CD4-positive, CD25-positive, alpha-beta regulatory T cell (primary cell): ENCODE results near the gene MCEMP1. TPM values are rescaled to one million over a fixed set of nuclear protein-coding genes. Genes with fewer than 3 reads are reported as not detected.

ENCODE experiments used
- ATAC-seq, 2 donors: fragments of 150-1000 bp; cut with Tn5 transposase; one replicate each; pipeline ENCODE4 v1.10.0; 2021; ENCODE audit warnings: low read depth in 2 of 2, moderate number of reproducible peaks in 2 of 2, moderate library complexity in 1 of 2
- DNase-seq, 3 donors: peaks; one replicate each; pipeline versions ENCODE4 v3.0.0 to v3.0.0-alpha.2; 2012 to 2022; ENCODE audit warnings: mixed read lengths in 1 of 3
- H3K27ac ChIP-seq: one replicate; pipeline ENCODE4 v1.7.0; 2013; ENCODE audit warnings: mild to moderate bottlenecking, low read length; ENCODE audit not compliant: insufficient read depth, poor library complexity, severe bottlenecking
- H3K27me3 ChIP-seq: one replicate; pipeline ENCODE4 v1.7.0; 2013; ENCODE audit warnings: low read length; ENCODE audit not compliant: control insufficient read depth, insufficient read depth
- H3K36me3 ChIP-seq: one replicate; pipeline ENCODE4 v1.7.0; 2013; ENCODE audit warnings: mild to moderate bottlenecking, low read length, moderate library complexity; ENCODE audit not compliant: control insufficient read depth, insufficient read depth
- H3K4me1 ChIP-seq: 2 replicates; pipeline ENCODE4 v1.7.0; 2013; ENCODE audit warnings: mild to moderate bottlenecking, low read length; ENCODE audit not compliant: insufficient read depth, control insufficient read depth, poor library complexity, severe bottlenecking
- H3K4me3 ChIP-seq: one replicate; pipeline ENCODE4 v1.7.0; 2013; ENCODE audit warnings: low read depth, mild to moderate bottlenecking, low read length, moderate library complexity
- H3K9me3 ChIP-seq, 2 experiments: 1 replicate in 1 of 2; 2 replicates in 1 of 2; pipeline ENCODE4 v1.7.0; 2013; ENCODE audit warnings: low read length in 2 of 2, mild to moderate bottlenecking in 1 of 2, moderate library complexity in 1 of 2; ENCODE audit not compliant: control insufficient read depth in 2 of 2
- H3K27ac Mint-ChIP-seq, 3 donors: one replicate each; pipeline ENCODE4 v1.8.0; 2020 to 2022; ENCODE audit warnings: mild to moderate bottlenecking in 3 of 3, mixed read lengths in 3 of 3, moderate library complexity in 2 of 3
- H3K27me3 Mint-ChIP-seq: one replicate; pipeline ENCODE4 v1.8.0; 2022; ENCODE audit warnings: mild to moderate bottlenecking, mixed read lengths
- H3K36me3 Mint-ChIP-seq: one replicate; pipeline ENCODE4 v1.8.0; 2020; ENCODE audit warnings: mixed read lengths
- H3K4me1 Mint-ChIP-seq, 4 donors: one replicate each; pipeline ENCODE4 v1.8.0; 2020 to 2022; ENCODE audit warnings: mixed read lengths in 4 of 4, mild to moderate bottlenecking in 1 of 4
- H3K4me3 Mint-ChIP-seq, 4 donors: one replicate each; pipeline ENCODE4 v1.8.0; 2020 to 2022; ENCODE audit warnings: mild to moderate bottlenecking in 4 of 4, mixed read lengths in 4 of 4, moderate library complexity in 3 of 4
- H3K9me3 Mint-ChIP-seq, 7 donors: one replicate each; pipeline ENCODE4 v1.8.0; 2020 to 2022; ENCODE audit warnings: mixed read lengths in 7 of 7, mild to moderate bottlenecking in 3 of 7, moderate library complexity in 2 of 7
- polyA plus RNA-seq, 4 donors: library from polyadenylated mRNA; unstranded; fragments of 300-500 nt; fragmentation: Illumina TruSeq; gene quantifications; one replicate each; pipeline ENCODE4 v1.2.3, GENCODE V29; 2021
- total RNA-seq: library from RNA; stranded (reverse); gene quantifications from one replicate; pipeline ENCODE4 v1.2.3, GENCODE V29; 2022

Gene MCEMP1
- total and polyA plus RNA-seq, 5 donors from 2014 or later = 0.59 TPM; not detected in 4

GRCh38 chr19:7677669-7678311 is 900 bp downstream of the MCEMP1 start:
- peak overlapping the region in 2 of 4 donors; percentile 43 to 52 for H3K4me3 Mint-ChIP-seq
- Histone ChIP-seq H3K36me3 (peaks cover 4% of the 10 kb centered on the region), H3K4me3 (no peak overlapping the region), H3K4me1 (peaks cover 40% of the 10 kb centered on the region), H3K27me3 (peaks cover 2% of the 10 kb centered on the region), H3K9me3 (no peaks in the 10 kb centered on the region), H3K27ac (no peak overlapping the region)
- DNase-seq (no peak), ATAC-seq (no peak)
- H3K27me3 Mint-ChIP-seq = peaks cover 45% of the 10 kb centered on the region
- H3K4me1 Mint-ChIP-seq = peaks cover 11 to 46% (median 20%) of the 10 kb centered on the region in 4 donors
- H3K27ac Mint-ChIP-seq = peak overlapping the region in 1 of 3 donors; percentile 69
- peaks cover 4% of the 10 kb centered on the region for H3K36me3 Mint-ChIP-seq
- peaks cover 0 to 1% (median 0%) of the 10 kb centered on the region in 7 donors for H3K9me3 Mint-ChIP-seq

- peaks cover 31% of the 10 kb centered on the region for H3K27me3 Mint-ChIP-seq
- H3K4me1 Mint-ChIP-seq = peaks cover 11 to 49% (median 20%) of the 10 kb centered on the region in 4 donors
- ATAC-seq (peak; percentile 76 to 79), DNase-seq (peak; percentile 60 to 82 (median 81))
- H3K4me3 ChIP-seq = no peak overlapping the region
- peaks cover 0 to 1% (median 0%) of the 10 kb centered on the region in 7 donors for H3K9me3 Mint-ChIP-seq
- peaks cover 6% of the 10 kb centered on the region for H3K36me3 ChIP-seq
- H3K27ac Mint-ChIP-seq = peak overlapping the region; percentile 4 to 60 (median 20)
- peaks cover 5% of the 10 kb centered on the region for H3K36me3 Mint-ChIP-seq
- H3K4me1 ChIP-seq = peaks cover 40% of the 10 kb centered on the region
- peak overlapping the region; percentile 38 to 88 (median 74) for H3K4me3 Mint-ChIP-seq
- peaks cover 2% of the 10 kb centered on the region for H3K27me3 ChIP-seq
- H3K9me3 ChIP-seq = no peaks in the 10 kb centered on the region
- H3K27ac ChIP-seq = no peak overlapping the region
These were observed 2.3 kb downstream of the MCEMP1 start for GRCh38 chr19:7678971-7679751.

- Histone ChIP-seq H3K27me3 (peaks cover 2% of the 10 kb centered on the region), H3K4me1 (peaks cover 40% of the 10 kb centered on the region), H3K4me3 (peak overlapping the region; percentile 62), H3K36me3 (peaks cover 6% of the 10 kb centered on the region), H3K27ac (no peak overlapping the region), H3K9me3 (no peaks in the 10 kb centered on the region)
- peaks cover 5% of the 10 kb centered on the region for H3K36me3 Mint-ChIP-seq
- H3K27ac Mint-ChIP-seq = peak overlapping the region; percentile 4 to 60 (median 36)
- ATAC-seq = no peak
- peaks cover 5 to 46% (median 20%) of the 10 kb centered on the region in 4 donors for H3K4me1 Mint-ChIP-seq
- peaks cover 0 to 1% (median 0%) of the 10 kb centered on the region in 7 donors for H3K9me3 Mint-ChIP-seq
- peaks cover 29% of the 10 kb centered on the region for H3K27me3 Mint-ChIP-seq
- peak overlapping the region; percentile 71 to 95 (median 86) for H3K4me3 Mint-ChIP-seq
- DNase-seq = no peak
These were observed 3.1 kb downstream of the MCEMP1 start for GRCh38 chr19:7679771-7680605.

- peaks cover 8% of the 10 kb centered on the region for H3K36me3 ChIP-seq
- peaks cover 28% of the 10 kb centered on the region for H3K27me3 Mint-ChIP-seq
- peaks cover 5 to 49% (median 25%) of the 10 kb centered on the region in 4 donors for H3K4me1 Mint-ChIP-seq
- ATAC-seq = peak; percentile 68 to 75
- peak within 1 kb of the TSS; percentile 88 to 95 (median 93) for H3K4me3 Mint-ChIP-seq
- H3K4me3 ChIP-seq = peak within 1 kb of the TSS; percentile 62
- H3K9me3 ChIP-seq = no peaks in the 10 kb centered on the region
- peaks cover 0 to 1% (median 0%) of the 10 kb centered on the region in 7 donors for H3K9me3 Mint-ChIP-seq
- peaks cover 2% of the 10 kb centered on the region for H3K27me3 ChIP-seq
- peak within 1 kb of the TSS; percentile 71 for H3K27ac ChIP-seq
- H3K36me3 Mint-ChIP-seq = peaks cover 5% of the 10 kb centered on the region
- peak within 1 kb of the TSS; percentile 87 to 93 (median 92) for H3K27ac Mint-ChIP-seq
- peaks cover 40% of the 10 kb centered on the region for H3K4me1 ChIP-seq
- peak; percentile 79 to 88 (median 87) for DNase-seq
These were observed 3.9 kb downstream of the MCEMP1 start, which contains the start of gene TRAPPC5 for GRCh38 chr19:7680606-7681339. Gene TRAPPC5 (plus strand): TSS chr19:7680833. CDS start chr19:7682254, 1,421 bp downstream.

GRCh38 chr19:7681340-7682174 is 4.7 kb downstream of the MCEMP1 start:
- H3K4me1 ChIP-seq = peaks cover 37% of the 10 kb centered on the region
- ATAC-seq (peak; percentile 48 to 55), DNase-seq (peak; percentile 72 to 92 (median 84))
- no peaks in the 10 kb centered on the region for H3K9me3 ChIP-seq
- no peaks in the 10 kb centered on the region for H3K27me3 ChIP-seq
- peak overlapping the region; percentile 88 to 95 (median 93) for H3K4me3 Mint-ChIP-seq
- H3K9me3 Mint-ChIP-seq = peaks cover 0 to 1% (median 0%) of the 10 kb centered on the region in 7 donors
- peaks cover 8% of the 10 kb centered on the region for H3K36me3 ChIP-seq
- H3K27ac Mint-ChIP-seq = peak overlapping the region; percentile 87 to 93 (median 92)
- H3K36me3 Mint-ChIP-seq = peaks cover 5% of the 10 kb centered on the region
- peak overlapping the region; percentile 44 for H3K4me3 ChIP-seq
- peak overlapping the region; percentile 71 for H3K27ac ChIP-seq
- H3K27me3 Mint-ChIP-seq = peaks cover 20% of the 10 kb centered on the region
- H3K4me1 Mint-ChIP-seq = peaks cover 5 to 43% (median 24%) of the 10 kb centered on the region in 4 donors

- Histone ChIP-seq H3K9me3 (no peaks in the 10 kb centered on the region), H3K4me1 (peaks cover 31% of the 10 kb centered on the region), H3K27me3 (no peaks in the 10 kb centered on the region), H3K36me3 (peaks cover 8% of the 10 kb centered on the region), H3K4me3 (peak overlapping the region; percentile 44), H3K27ac (peak overlapping the region; percentile 71)
- peak overlapping the region; percentile 26 to 93 (median 67) for H3K4me3 Mint-ChIP-seq
- peaks cover 5 to 38% (median 20%) of the 10 kb centered on the region in 4 donors for H3K4me1 Mint-ChIP-seq
- DNase-seq (no peak), ATAC-seq (no peak)
- peaks cover 12% of the 10 kb centered on the region for H3K27me3 Mint-ChIP-seq
- H3K36me3 Mint-ChIP-seq = peaks cover 5% of the 10 kb centered on the region
- H3K27ac Mint-ChIP-seq = peak overlapping the region in 1 of 3 donors; percentile 92
- peaks cover 0 to 1% (median 0%) of the 10 kb centered on the region in 7 donors for H3K9me3 Mint-ChIP-seq
These were observed 5.4 kb downstream of the MCEMP1 start for GRCh38 chr19:7682175-7682855.
